Fibroblast of lung (primary cell): ENCODE measurements around the gene GNG12. TPM values are rescaled to one million over a fixed set of nuclear protein-coding genes. Genes with fewer than 3 reads are reported as not detected.

Experiments used
- DNase-seq, 2 donors: peaks; one replicate each; pipeline versions ENCODE4 v3.0.0 to v3.0.0-alpha.2; 2010; ENCODE audit warnings: low read depth in 2 of 2
- H2AFZ ChIP-seq: 2 replicates; pipeline ENCODE4 v1.5.1; 2012; ENCODE audit warnings: low read length, control low read depth, inconsistent platforms
- H3K27ac ChIP-seq: 2 replicates; pipeline ENCODE4 v1.5.1; 2011; ENCODE audit warnings: low read length, control low read depth; ENCODE audit not compliant: insufficient read depth
- H3K27me3 ChIP-seq: 2 replicates; pipeline ENCODE4 v1.5.1; 2011; ENCODE audit warnings: mild to moderate bottlenecking, low read length; ENCODE audit not compliant: control insufficient read depth, insufficient read depth
- H3K36me3 ChIP-seq: 2 replicates; pipeline ENCODE4 v1.5.1; 2011; ENCODE audit warnings: low read length; ENCODE audit not compliant: control insufficient read depth, insufficient read depth
- H3K4me1 ChIP-seq: 2 replicates; pipeline ENCODE4 v1.5.1; 2011; ENCODE audit warnings: low read length; ENCODE audit not compliant: control insufficient read depth, insufficient read depth; ENCODE audit errors: extremely low read depth
- H3K4me2 ChIP-seq: 2 replicates; pipeline ENCODE4 v1.5.1; 2011; ENCODE audit warnings: low read length, control low read depth; ENCODE audit not compliant: insufficient read depth; ENCODE audit errors: extremely low read depth
- H3K4me3 ChIP-seq, 4 experiments: fragments of 200-600 bp in 1 of 4; sonication (generic) in 1 of 4; replicated peaks in 1 of 4; 2 replicates each; pipeline ENCODE4 v1.5.1; 2011 to 2016; ENCODE audit warnings: low read length in 4 of 4, low read depth in 3 of 4, mild to moderate bottlenecking in 3 of 4, control low read depth in 2 of 4, inconsistent platforms in 1 of 4, mixed read lengths in 1 of 4; ENCODE audit not compliant: insufficient read depth in 1 of 4; ENCODE audit errors: control extremely low read depth in 1 of 4
- H3K79me2 ChIP-seq: 2 replicates; pipeline ENCODE4 v1.5.1; 2012; ENCODE audit warnings: mild to moderate bottlenecking, low read length, inconsistent platforms; ENCODE audit not compliant: control insufficient read depth, insufficient read depth
- H3K9ac ChIP-seq: 2 replicates; pipeline ENCODE4 v1.5.1; 2011; ENCODE audit warnings: mild to moderate bottlenecking, low read length, control low read depth; ENCODE audit not compliant: insufficient read depth
- H3K9me3 ChIP-seq: 2 replicates; pipeline ENCODE4 v1.5.1; 2012; ENCODE audit warnings: low read depth, low read length; ENCODE audit not compliant: control insufficient read depth, insufficient read depth
- H4K20me1 ChIP-seq: 2 replicates; pipeline ENCODE4 v1.5.1; 2011; ENCODE audit warnings: low read length; ENCODE audit not compliant: control insufficient read depth, insufficient read depth; ENCODE audit errors: extremely low read depth
- EZH2 ChIP-seq: IDR thresholded peaks from 2 replicates; pipeline ENCODE4 v1.5.1; 2012; ENCODE audit warnings: low read length, control low read depth, mild to moderate bottlenecking; ENCODE audit errors: missing control alignments
- polyA plus RNA-seq, 2 donors: library from polyadenylated mRNA; depleted of rRNA in 1 of 2; stranded (reverse) in 1 of 2; unstranded in 1 of 2; fragments of >200 nt; gene quantifications; 2 replicates each; pipeline ENCODE4 v1.2.1, GENCODE V29; 2011 to 2012; ENCODE audit warnings: missing spikeins in 1 of 2
- total RNA-seq: library from RNA; depleted of rRNA; stranded (reverse); fragments of >200 nt; gene quantifications from 2 replicates; pipeline ENCODE4 v1.2.1, GENCODE V29; 2014
- TF ChIP-seq, protein P1 (sequence below), 2 donors: IDR thresholded peaks in 1 of 2; conservative IDR thresholded peaks in 1 of 2; 1 replicate in 1 of 2; 2 replicates in 1 of 2; pipeline ENCODE4 v1.5.1; 2011 to 2012; ENCODE audit warnings: low read length in 2 of 2, control low read depth in 1 of 2, inconsistent platforms in 1 of 2, low read depth in 1 of 2, mild to moderate bottlenecking in 1 of 2

The GNG12 gene
- total and polyA plus RNA-seq, 2 donors (not counting 1 experiment from before 2014, with no cell fraction given), result 127 to 241 TPM

DNA sequence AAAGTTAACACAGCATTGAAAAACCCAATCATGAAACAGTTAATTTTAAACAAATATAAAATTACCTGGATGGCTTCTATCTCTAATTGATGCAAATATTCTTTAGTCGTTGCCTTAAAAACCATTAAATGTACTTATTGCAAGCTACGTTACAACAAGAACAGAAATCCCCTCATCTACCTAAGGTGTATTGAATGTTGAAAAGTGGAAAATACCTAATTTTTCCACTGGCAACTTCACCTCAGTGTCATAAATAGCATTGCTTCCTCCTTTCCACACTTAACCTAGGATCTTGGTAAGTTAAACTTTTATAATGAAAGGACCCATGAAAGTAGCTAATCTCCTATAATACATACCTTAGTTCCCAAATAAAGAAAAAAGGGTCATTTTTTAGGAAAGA is 142.9 kb downstream of the GNG12 start:
- Histone ChIP-seq H4K20me1 (no peaks in the 10 kb centered on the region), H2AFZ (no peak overlapping the region), H3K27me3 (no peaks in the 10 kb centered on the region), H3K4me3 (no peak overlapping the region), H3K36me3 (peaks cover 6% of the 10 kb centered on the region), H3K9me3 (no peaks in the 10 kb centered on the region), H3K4me2 (no peak overlapping the region), H3K9ac (no peak overlapping the region), H3K79me2 (peaks cover 24% of the 10 kb centered on the region), H3K27ac (no peak overlapping the region), H3K4me1 (peaks cover 6% of the 10 kb centered on the region)
- no peak for DNase-seq
- TF ChIP-seq EZH2, result no peak
- TF ChIP-seq, protein P1, sequence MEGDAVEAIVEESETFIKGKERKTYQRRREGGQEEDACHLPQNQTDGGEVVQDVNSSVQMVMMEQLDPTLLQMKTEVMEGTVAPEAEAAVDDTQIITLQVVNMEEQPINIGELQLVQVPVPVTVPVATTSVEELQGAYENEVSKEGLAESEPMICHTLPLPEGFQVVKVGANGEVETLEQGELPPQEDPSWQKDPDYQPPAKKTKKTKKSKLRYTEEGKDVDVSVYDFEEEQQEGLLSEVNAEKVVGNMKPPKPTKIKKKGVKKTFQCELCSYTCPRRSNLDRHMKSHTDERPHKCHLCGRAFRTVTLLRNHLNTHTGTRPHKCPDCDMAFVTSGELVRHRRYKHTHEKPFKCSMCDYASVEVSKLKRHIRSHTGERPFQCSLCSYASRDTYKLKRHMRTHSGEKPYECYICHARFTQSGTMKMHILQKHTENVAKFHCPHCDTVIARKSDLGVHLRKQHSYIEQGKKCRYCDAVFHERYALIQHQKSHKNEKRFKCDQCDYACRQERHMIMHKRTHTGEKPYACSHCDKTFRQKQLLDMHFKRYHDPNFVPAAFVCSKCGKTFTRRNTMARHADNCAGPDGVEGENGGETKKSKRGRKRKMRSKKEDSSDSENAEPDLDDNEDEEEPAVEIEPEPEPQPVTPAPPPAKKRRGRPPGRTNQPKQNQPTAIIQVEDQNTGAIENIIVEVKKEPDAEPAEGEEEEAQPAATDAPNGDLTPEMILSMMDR (conservative IDR thresholded peaks at IDR 0.05 in 1 of 2, IDR thresholded peaks at IDR 0.05 in 1 of 2; ENCODE audit: low read depth in 1 of 2, low read length in 2 of 2), result no peak

DNA sequence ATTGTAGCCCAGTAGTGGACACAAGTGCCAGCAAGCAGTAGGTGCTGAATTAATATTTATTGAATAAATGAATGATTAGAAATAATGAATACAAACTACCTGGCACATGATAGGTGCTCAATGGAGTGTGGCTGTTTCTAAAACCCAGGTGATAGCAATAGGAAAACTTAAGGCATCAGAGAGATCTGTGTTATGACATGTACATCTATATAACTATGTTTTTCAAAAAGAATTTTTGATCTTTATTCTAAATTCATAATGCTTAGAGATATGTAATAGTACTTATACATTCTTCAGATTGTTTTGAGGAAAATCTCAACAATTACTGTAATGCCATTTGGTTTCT is 143.3 kb downstream of the GNG12 start:
- DNase-seq, result no peak
- H3K36me3 ChIP-seq, result peaks cover 6% of the 10 kb centered on the region
- H2AFZ ChIP-seq, result no peak overlapping the region
- no peaks in the 10 kb centered on the region for H4K20me1 ChIP-seq
- TF ChIP-seq, protein P1 (conservative IDR thresholded peaks at IDR 0.05 in 1 of 2, IDR thresholded peaks at IDR 0.05 in 1 of 2; ENCODE audit: low read depth in 1 of 2, low read length in 2 of 2), result no peak
- TF ChIP-seq EZH2, result no peak
- H3K4me3 ChIP-seq, result no peak overlapping the region
- H3K79me2 ChIP-seq, result peaks cover 27% of the 10 kb centered on the region
- H3K4me1 ChIP-seq, result peaks cover 6% of the 10 kb centered on the region
- no peak overlapping the region for H3K27ac ChIP-seq
- H3K4me2 ChIP-seq, result no peak overlapping the region
- no peaks in the 10 kb centered on the region for H3K9me3 ChIP-seq
- no peak overlapping the region for H3K9ac ChIP-seq
- H3K27me3 ChIP-seq, result no peaks in the 10 kb centered on the region

DNA sequence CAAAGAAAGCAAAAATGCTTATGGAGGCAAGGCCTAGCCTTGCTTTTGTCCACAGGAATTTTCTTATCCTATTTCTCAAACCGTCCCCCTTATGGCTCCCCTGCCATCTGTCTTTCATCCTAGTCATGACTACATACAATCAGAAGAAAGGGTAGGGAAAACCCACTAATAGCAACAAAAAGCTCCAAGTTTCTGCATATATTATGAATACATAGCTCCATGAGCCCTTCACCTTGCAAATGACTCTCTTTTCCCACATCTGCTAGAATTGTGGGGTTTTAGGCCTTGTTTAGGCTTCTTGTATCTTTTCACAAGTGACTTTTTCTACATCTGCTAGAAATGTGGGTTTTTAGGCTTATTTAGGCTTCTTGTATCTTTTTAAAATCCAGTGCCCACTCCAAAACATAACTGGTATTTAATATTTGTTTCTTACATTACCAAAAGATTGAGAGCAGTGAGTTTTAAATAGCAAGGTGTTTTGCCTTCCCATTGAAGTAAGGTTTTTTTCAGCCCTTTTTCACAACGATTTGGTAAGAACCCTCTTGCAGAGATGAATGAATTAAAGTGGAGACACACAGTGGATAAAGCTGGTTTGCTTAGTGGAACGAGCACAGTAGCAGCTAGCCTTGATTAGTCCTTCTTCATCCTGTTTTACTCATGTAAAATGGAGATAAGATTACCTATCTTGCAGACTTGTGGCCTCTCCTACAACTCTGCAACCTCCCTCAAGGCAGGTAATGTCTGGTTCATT is 143.8 kb downstream of the GNG12 start:
- TF ChIP-seq, protein P1 (conservative IDR thresholded peaks at IDR 0.05 in 1 of 2, IDR thresholded peaks at IDR 0.05 in 1 of 2; ENCODE audit: low read depth in 1 of 2, low read length in 2 of 2), result no peak
- no peak for TF ChIP-seq EZH2
- Histone ChIP-seq H3K9me3 (no peaks in the 10 kb centered on the region), H3K9ac (no peak overlapping the region), H3K27me3 (no peaks in the 10 kb centered on the region), H3K4me2 (no peak overlapping the region), H3K4me1 (peaks cover 6% of the 10 kb centered on the region), H3K79me2 (peaks cover 27% of the 10 kb centered on the region), H3K27ac (peak overlapping the region; percentile 17), H2AFZ (no peak overlapping the region), H3K4me3 (no peak overlapping the region), H4K20me1 (no peaks in the 10 kb centered on the region), H3K36me3 (peaks cover 6% of the 10 kb centered on the region)
- peak in 1 of 2 donors; percentile 34 for DNase-seq
